ENCODE results near the gene TNFRSF4.

Gene TNFRSF4

DNA sequence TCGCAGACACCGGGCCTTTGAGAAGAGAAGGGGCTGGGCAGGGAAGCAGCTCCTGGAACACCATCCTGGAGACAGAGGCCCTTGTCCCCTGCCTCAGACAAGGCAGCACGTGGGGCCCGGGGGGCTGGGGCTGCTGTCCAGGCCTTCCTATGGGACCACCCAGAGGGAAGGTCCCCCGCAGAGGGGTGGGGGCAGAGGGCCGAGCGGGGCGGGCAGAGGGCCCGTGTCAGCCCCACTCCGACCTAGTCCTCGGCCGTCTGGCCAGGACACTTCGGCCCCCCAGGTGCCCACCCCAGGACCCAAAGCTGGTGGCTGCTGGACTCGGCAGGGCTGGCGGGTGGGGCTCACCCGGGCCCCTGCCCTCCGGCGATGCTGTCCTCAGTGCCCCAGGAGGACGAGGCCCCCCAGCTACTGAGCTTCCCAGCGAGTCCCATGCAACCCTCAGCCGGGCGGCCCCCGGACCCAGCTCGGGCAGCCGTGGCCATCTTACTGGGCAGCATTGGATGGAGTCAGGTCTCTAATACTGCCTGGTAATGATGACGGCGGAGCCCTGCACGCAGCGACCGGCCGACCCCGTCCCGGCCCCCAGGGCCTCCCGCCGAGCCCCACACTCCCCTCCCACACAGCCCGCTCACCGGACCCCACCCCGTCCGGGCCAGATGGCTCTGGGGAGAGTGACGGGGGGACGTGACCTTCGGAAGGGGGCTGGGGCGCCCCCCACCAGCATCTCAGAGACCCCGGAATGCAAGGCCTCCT, 47.1 kb downstream of the TNFRSF4 start:
- no peak for DNase-seq

DNA sequence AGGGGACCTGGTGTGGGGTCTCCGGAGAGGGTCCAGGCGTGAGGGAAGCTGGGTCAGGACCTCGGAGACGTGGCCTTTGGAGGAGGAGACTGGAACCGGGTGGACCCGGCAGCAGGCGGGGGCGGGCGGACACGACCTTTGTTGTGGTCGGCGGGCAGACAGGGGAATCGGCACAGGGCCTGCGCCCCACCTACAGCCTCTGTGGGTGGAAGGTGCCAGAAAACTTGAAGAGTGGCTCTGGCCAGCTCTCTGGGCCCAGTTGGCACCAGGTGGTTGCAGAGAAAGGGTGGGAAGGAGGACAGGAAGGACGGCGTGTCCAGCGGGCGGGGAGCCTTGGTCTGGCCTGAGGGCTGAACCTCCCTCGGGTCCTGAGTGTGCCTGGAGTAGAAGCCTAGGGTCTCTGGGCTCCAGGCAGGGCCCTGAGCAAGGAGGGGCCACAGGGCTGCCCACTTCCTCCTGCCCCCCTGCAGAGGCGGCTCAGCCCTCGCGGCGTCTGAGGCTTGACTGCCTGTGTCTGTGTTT, 48.0 kb downstream of the TNFRSF4 start:
- no peak for DNase-seq

DNA sequence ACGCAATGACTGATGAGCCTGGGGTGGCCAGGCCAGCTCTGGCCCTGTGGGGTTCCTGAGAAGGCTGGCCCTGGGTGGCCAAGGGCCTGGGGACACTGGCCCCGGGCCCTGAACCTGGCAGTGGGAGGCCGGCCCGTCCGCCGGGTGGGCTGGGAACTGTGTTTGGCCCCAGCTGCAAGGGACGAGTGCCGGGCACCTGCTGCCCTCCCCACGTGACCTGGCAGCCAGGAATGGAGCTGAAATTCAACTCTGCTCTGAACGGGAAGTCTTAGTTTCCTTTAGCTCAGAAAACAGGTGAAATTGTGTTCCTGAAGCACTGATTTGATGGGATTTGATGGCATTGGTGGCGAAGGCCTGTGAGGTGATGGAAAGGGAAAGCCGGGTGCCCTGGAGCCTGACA, 48.5 kb downstream of the TNFRSF4 start:
- no peak for DNase-seq

DNA sequence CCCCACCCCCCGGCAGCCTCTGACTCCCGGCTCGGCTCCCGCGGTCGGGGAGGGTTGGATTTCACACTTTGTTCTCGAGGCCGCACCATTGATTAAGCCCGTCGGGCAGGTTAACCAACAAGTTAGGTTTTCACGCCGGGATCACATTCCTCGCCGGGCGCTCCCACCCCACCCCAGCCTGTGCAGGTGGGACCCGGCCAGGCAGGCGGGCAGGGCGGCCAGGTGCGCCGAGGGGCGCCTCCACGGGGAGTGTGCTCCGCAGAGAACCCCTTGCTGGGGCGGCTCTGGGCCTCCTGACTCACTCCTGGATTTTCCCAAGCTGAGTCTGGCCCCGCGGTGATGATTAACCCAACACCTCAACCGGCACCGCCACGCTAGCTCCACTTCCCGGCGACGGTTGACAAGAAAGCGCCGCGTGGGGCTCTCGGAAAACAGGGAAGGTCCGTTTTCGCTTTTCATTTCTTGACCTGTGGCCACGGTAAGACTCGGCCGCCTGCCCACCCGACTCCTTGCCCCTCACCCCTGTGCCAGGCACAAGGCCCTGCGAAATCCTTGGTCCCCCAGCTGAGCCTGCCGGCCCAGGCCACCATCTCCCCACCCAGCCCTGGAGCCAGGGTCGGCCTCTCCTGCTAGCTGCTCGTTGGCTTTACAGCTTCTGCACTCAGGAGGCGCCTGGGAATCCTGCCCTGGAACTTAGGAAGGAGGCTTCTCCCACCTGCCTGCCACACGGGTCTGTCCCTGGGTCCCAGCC, 49.1 kb downstream of the TNFRSF4 start:
- DNase-seq, result no peak

DNA sequence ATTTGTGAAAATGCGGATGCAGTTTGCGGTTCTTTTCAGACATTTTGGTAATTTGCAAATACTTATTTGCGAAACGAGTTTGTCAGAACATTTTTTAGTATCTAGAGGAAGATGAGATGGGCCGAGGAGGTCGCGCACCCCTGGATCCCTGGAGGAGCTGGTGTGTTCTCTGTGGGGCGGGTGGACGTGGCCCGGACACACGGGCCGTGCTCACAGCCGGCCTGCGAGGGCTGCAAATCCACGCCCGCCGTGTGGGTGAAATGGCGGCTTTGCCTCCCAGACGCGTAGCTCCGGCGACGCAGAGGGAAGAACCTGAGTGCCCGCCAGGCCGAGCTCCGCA, 49.6 kb downstream of the TNFRSF4 start:
- DNase-seq, result no peak

DNA sequence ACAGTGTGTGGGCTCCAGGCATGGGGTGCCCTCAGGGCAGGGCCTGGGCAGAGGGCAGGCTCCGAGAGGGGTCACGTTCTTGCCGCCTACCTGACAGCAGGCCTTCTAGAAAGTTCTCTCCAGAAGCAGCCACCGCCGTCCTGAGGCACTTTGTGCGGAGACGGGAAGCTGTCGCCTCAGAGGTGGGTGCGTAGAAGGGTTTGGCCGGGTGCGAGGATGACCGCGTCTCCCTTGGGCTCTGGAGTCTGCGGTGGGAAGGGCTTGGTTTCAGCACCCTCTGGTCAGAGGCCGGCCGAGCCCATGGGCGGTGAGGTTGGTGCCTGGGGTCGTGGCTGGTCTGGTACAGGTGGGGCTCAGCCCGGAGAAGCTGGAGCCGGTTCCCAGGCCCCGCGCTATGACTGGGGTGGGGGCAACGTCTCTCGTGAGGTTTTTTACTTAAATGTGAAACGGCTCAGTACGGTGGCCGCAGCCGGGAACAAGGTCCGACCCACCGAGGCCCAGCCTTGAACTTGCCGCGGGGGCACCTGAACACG, 50.3 kb downstream of the TNFRSF4 start:
- no peak for DNase-seq

DNA sequence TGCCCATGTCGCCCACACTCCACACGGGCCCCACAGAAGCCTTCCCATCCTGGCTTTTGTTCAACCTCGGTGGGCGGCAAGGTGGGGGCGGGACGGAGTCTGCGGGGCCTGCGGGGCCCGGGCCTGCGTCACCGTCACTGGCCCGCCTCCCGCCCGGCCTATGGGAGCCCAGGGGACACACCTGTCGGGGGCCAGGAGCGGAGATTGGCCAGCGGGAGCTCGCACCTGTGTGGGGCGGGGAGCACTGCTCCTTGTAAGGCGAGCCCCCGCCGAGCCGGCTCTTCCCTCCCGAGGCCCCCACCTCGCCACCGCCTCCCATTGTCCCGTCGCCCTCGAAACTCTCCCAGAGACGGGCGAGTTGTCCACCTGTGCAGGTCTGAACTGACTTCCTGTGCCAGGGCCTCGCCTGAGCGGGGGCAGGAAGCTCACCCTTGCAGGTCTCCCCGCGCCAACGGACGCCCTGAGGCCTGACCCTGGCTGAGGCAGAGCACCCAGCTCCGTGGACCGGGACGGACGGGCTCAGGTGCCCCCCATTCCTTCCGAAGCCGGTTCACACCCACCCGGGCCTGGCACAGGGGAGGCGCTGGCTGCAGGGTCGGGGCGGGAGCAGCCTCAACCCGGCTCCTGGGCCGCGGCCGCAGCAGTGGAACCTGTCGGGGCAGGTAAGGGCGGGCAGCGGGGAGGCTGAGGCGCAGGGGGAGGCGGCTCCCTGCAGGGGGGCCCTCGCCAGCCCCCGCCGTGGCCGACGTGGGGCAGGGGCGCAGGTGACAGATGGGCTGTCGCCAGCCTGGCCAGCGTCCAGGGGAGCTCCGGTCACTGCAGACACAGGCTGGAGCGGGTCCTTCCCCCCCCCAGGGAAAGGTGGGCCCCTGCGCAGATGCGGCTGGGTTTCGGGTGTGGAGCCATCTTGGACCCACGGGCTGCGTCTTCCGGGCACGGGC, 51.1 kb downstream of the TNFRSF4 start:
- DNase-seq, result peak; percentile 100

DNA sequence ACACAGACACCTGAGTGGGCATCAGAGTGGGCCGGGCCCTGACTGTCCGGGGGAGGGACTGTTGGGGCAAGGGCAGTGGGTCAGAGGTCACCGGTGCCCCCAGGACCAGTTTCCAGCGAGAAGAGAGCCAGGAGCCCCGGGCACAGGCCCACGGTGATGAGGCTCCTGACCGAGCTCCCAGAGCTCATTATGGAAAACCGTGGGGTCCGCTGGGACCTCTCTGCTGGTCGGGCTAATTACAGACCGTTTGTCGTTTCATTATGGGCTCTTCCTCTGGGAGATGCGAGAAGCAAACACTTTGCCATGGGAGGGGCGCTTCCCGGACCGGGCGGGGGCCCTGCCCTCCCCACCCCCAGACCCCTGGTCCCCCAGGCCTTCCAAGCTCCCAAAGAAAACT, 52.3 kb downstream of the TNFRSF4 start:
- peak; percentile 25 for DNase-seq

Data from DMS153 (cell line).